Heart right ventricle (tissue), 16 donors: ENCODE measurements around the gene NMNAT3. TPM values are rescaled to one million over a fixed set of nuclear protein-coding genes. Genes with fewer than 3 reads are reported as not detected.

Source experiments
- ATAC-seq, 8 donors: fragments of 200-7000 bp; cut with Tn5 transposase; one replicate each; pipeline ENCODE4 v1.9.1; 2020; ENCODE audit warnings: mild to moderate bottlenecking in 8 of 8, moderate library complexity in 8 of 8, moderate number of reproducible peaks in 1 of 8
- DNase-seq, 2 donors: peaks; one replicate each; pipeline ENCODE4 v3.0.0-alpha.2; 2020
- H3K27ac ChIP-seq, 10 donors: fragments of 200-600 bp; sonication (generic) in 2 of 10; one replicate each; pipeline versions ENCODE4 v1.5.0 to v1.8.0; 2020 to 2022; ENCODE audit warnings: mild to moderate bottlenecking in 3 of 10
- H3K27me3 ChIP-seq, 7 donors: fragments of 200-600 bp; one replicate each; pipeline ENCODE4 v1.8.0; 2021 to 2022; ENCODE audit warnings: mild to moderate bottlenecking in 2 of 7
- H3K36me3 ChIP-seq, 9 donors: fragments of 200-600 bp; sonication (generic) in 1 of 9; one replicate each; pipeline versions ENCODE4 v1.5.0 to v1.8.0; 2020 to 2022; ENCODE audit warnings: mild to moderate bottlenecking in 2 of 9
- H3K4me1 ChIP-seq, 9 donors: fragments of 200-600 bp; sonication (generic) in 1 of 9; one replicate each; pipeline versions ENCODE4 v1.5.0 to v1.8.0; 2020 to 2022; ENCODE audit warnings: mild to moderate bottlenecking in 4 of 9
- H3K4me3 ChIP-seq, 10 donors: fragments of 200-600 bp; sonication (generic) in 2 of 10; one replicate each; pipeline versions ENCODE4 v1.5.0 to v1.8.0; 2020 to 2022; ENCODE audit warnings: mild to moderate bottlenecking in 7 of 10, moderate library complexity in 2 of 10
- H3K9me3 ChIP-seq, 11 donors: fragments of 200-600 bp in 10 of 11; sonication (generic) in 2 of 11; one replicate each; pipeline versions ENCODE4 v1.5.0 to v1.8.0; 2013 to 2022; ENCODE audit warnings: mild to moderate bottlenecking in 2 of 11, control low read depth in 1 of 11, moderate library complexity in 1 of 11
- CTCF ChIP-seq, 9 donors: fragments of 200-600 bp; sonication (generic) in 2 of 9; IDR thresholded peaks; one replicate each; pipeline versions ENCODE4 v1.5.0 to v1.8.0; 2021 to 2022; ENCODE audit warnings: antibody characterized with exemption in 9 of 9, mild to moderate bottlenecking in 5 of 9, moderate library complexity in 1 of 9
- WGBS, 2 donors: extraction: QIAGEN DNeasy Blood & Tissue Kit; methylation state at CpG; one replicate each; pipeline ENCODE4 v1.1.7; 2013; ENCODE audit warnings: inconsistent platforms in 1 of 2; 5-methylcytosine and 5-hydroxymethylcytosine counted together
- intact Hi-C, 10 donors: fragments of 100-400 bp; cut with DNase I; formaldehyde crosslinking; loops; one replicate each; pipeline versions ENCODE4 v1.11.1 to v1.14.2; 2022
- polyA plus RNA-seq, 2 donors: library from polyadenylated mRNA; stranded (reverse); fragments of 200-250 nt; gene quantifications; one replicate each; pipeline ENCODE4 v1.2.3, GENCODE V29; 2013
- total RNA-seq, 10 donors: library from RNA; stranded (reverse); fragmentation: NEBNext Ultra II Directional in 3 of 10; extraction: Animal tissue kit (Norgen Biotek cat#: 25700) in 3 of 10; gene quantifications; one replicate each; pipeline versions ENCODE4 v1.2.1 to v1.2.4, GENCODE V29; 2021 to 2023
- donor health status: Arrhythmogenic right ventricular cardiomyopathy.
- donor health status: ischemic (EF 13 %, LVEDD 7.1; RV severe dilation, severe dysfunction).
- donor health status: healthy with polysubstance abuse.
- donor health status: DM: no; HTN: yes; CAD: no.
- donor health status: DM: no; HTN: no; CAD: no.
- donor health status: ischemic (EF 25% LVEDD 6.9; RV normal size, moderate dysfunction).
- donor health status: ischemic (EF 25% LVEDD 5.7; RV mildly dilated, moderate dysfunction).
- donor health status: healthy.
- donor health status: DM: yes; HTN: yes; CAD: no.
- donor health status: Ischemic cardiomyopathy.
- donor health status: ischemic (EF 35%, LVEDD 5.7; RV mildly dilated, moderate dysfunction).
- donor health status: nonischemic (EF 11% LVEDD 7.7; RV severe dilation, severe dysfunction).
- donor health status: DM: yes; HTN: yes; CAD: no.
- donor health status: PGD.
- donor health status: ischemic (EF 29% LVEDD 5.4; RV normal size, mild dysfunction).
- donor health status: nonischemic (EF 23%, LVEDD 6.1; RV moderate dilation, normal function).

Gene NMNAT3
- total and polyA plus RNA-seq, 12 donors = 6.2 to 15.3 (median 12.7) TPM

GRCh38 chr3:139617672-139618268 is 60.0 kb downstream of the NMNAT3 start:
- H3K27ac ChIP-seq = no peak overlapping the region
- H3K4me1 ChIP-seq = peaks cover 0 to 9% (median 0%) of the 10 kb centered on the region in 9 donors
- peaks cover 0 to 3% (median 0%) of the 10 kb centered on the region in 9 donors for H3K36me3 ChIP-seq
- WGBS, 2 donors = 74 to 79% methylated on average over 3 of the region's 3 CpGs
- TF ChIP-seq CTCF (IDR thresholded peaks at IDR 0.05) = no peak
- ATAC-seq (no peak), DNase-seq (no peak)
- intact Hi-C loops = no loop called here
- H3K4me3 ChIP-seq = no peak overlapping the region
- no peaks in the 10 kb centered on the region for H3K27me3 ChIP-seq
- no peaks in the 10 kb centered on the region for H3K9me3 ChIP-seq

- DNase-seq = no peak
- Histone ChIP-seq H3K27ac (no peak overlapping the region), H3K27me3 (no peaks in the 10 kb centered on the region), H3K4me1 (no peaks in the 10 kb centered on the region), H3K9me3 (no peaks in the 10 kb centered on the region), H3K4me3 (no peak overlapping the region), H3K36me3 (no peaks in the 10 kb centered on the region)
- intact Hi-C loops = no loop called here
- TF ChIP-seq CTCF (IDR thresholded peaks at IDR 0.05) = no peak
- WGBS, 2 donors = 82 to 84% methylated on average over 5 of the region's 5 CpGs
- no peak for ATAC-seq
These were observed 66.2 kb downstream of the NMNAT3 start for GRCh38 chr3:139611528-139611927.

DNA sequence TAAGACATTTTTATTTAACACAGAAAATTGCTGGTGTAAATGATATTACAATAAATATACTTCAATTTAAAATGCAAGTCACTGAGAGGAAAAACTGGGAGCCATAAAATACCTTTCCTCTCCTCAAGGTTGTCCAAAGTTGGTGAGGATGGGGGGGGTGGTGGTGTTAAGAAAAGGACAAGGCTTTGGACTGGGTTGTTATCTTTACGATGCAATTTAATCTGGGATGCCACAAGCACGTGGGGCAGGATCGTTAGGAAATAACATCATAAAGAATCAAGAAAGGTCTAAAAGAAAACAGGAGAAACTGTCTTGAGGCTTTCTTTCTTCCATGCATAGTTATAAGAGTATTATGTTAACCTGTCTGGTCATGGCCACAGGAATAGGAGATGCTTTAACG is 66.9 kb downstream of the NMNAT3 start:
- Histone ChIP-seq H3K9me3 (no peaks in the 10 kb centered on the region), H3K36me3 (no peaks in the 10 kb centered on the region), H3K27ac (no peak overlapping the region), H3K4me3 (no peak overlapping the region), H3K27me3 (no peaks in the 10 kb centered on the region), H3K4me1 (no peaks in the 10 kb centered on the region)
- WGBS, 2 donors = 58 to 67% methylated on average over 4 of the region's 4 CpGs
- intact Hi-C loops = no loop called here
- no peak for DNase-seq
- no peak for ATAC-seq
- TF ChIP-seq CTCF (IDR thresholded peaks at IDR 0.05) = no peak

DNA sequence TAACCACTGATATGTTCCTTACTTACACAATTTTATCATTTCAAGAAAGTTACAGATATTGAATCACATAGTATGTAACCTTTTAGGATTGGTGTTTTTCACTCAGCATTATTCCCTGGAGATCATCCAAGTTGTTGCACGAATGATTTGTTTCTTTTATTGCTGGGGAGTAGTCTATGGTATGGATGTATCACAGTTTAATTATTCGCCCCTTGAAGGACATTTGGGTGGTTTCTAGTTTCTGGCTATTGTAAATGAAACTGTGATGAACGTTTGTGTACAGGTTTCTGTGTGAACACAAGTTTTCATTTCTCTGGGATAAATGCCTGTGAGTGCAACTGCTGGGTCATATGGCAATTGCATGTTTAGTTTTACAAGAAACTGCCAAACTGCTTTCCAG is 68.8 kb downstream of the NMNAT3 start:
- H3K4me1 ChIP-seq = no peaks in the 10 kb centered on the region
- no peaks in the 10 kb centered on the region for H3K27me3 ChIP-seq
- WGBS, 2 donors = 78 to 84% methylated on average over 3 of the region's 3 CpGs
- TF ChIP-seq CTCF (IDR thresholded peaks at IDR 0.05) = no peak
- H3K9me3 ChIP-seq = no peaks in the 10 kb centered on the region
- ATAC-seq (no peak), DNase-seq (no peak)
- intact Hi-C loops = no loop called here
- H3K36me3 ChIP-seq = no peaks in the 10 kb centered on the region
- no peak overlapping the region for H3K4me3 ChIP-seq
- no peak overlapping the region for H3K27ac ChIP-seq
